Measurements from ENCODE around the gene RUVBL2.
A peak's percentile ranks its signal among the peaks of the same experiment; 100 is the strongest.

The RUVBL2 gene

GRCh38 chr19:48987323-48987722 is 6.4 kb upstream of the RUVBL2 start:
- DNase-seq (ENCODE audit: low read depth, low spot score) = no peak

GRCh38 chr19:48988286-48988685 is 5.4 kb upstream of the RUVBL2 start:
- DNase-seq (ENCODE audit: low read depth, low spot score) = no peak

GRCh38 chr19:48988860-48989259 is 4.8 kb upstream of the RUVBL2 start:
- no peak for DNase-seq (ENCODE audit: low read depth, low spot score)

DNA sequence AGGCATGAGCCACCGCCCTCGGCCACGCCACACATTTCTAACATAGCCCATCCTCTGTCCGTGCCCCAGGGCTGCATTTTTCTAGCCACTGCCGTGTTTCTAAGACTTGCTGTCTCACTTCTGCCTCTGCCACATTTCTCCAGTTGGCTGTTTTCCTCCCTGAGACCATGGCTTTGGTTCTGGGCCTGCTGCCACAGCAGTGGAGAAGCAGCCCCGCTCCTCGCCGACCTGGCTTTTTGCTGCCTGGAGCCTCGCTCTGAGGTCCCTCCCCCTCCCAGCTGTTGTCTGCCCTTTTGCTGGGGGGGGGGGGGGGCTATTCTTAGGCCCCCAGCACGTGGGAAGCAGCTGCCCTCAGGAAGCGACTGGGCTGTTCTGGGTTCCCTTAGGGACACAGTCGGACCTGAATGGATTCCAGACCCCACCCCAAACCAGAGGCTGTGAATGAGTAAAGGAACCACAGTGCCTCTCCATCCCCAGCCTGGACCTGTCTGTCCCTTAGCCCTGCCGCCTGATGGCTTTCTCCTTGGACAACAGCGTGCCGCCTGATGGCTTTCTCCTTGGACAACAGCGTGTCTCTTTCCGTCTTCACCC is 3.9 kb upstream of the RUVBL2 start:
- DNase-seq (ENCODE audit: low read depth, low spot score) = peak; percentile 53

DNA sequence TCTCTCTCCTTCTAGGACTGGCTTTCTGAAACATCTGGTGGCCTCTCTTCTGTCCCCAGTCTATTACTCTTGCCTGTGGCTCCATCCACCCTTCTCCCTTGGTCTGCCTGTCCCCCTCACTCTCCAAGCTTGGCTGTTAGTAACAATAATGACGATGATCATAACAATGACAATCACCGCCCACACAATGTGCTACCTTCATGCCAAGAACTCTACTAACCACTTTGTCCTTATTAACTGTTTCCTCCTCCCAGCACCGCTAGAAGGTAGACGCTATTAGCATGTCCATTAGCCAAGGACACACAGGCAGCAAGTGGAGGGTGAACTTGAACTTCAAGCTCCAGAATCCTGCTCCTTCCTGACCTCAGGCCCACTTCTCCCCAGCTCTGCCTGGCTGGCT is 3.3 kb upstream of the RUVBL2 start:
- DNase-seq (ENCODE audit: low read depth, low spot score) = no peak

- DNase-seq (ENCODE audit: low read depth, low spot score) = no peak
These were observed 2.6 kb upstream of the RUVBL2 start for GRCh38 chr19:48991011-48991609.

- peak; percentile 77 for DNase-seq (ENCODE audit: low read depth, low spot score)
These were observed 1.7 kb upstream of the RUVBL2 start for GRCh38 chr19:48991873-48992580.

- no peak for DNase-seq (ENCODE audit: low read depth, low spot score)
These were observed 1.0 kb upstream of the RUVBL2 start for GRCh38 chr19:48992581-48993174.

GRCh38 chr19:48994035-48994386 is 324 bp downstream of the RUVBL2 start:
- no peak for DNase-seq (ENCODE audit: low read depth, low spot score)

- DNase-seq (ENCODE audit: low read depth, low spot score) = peak; percentile 86
These were observed 4.3 kb downstream of the RUVBL2 start for GRCh38 chr19:48997972-48998371.

- DNase-seq (ENCODE audit: low read depth, low spot score) = peak; percentile 86
These were observed 6.0 kb downstream of the RUVBL2 start for GRCh38 chr19:48999481-49000325.

GRCh38 chr19:49004133-49004532 is 10.4 kb downstream of the RUVBL2 start:
- no peak for DNase-seq (ENCODE audit: low read depth, low spot score)

DNA sequence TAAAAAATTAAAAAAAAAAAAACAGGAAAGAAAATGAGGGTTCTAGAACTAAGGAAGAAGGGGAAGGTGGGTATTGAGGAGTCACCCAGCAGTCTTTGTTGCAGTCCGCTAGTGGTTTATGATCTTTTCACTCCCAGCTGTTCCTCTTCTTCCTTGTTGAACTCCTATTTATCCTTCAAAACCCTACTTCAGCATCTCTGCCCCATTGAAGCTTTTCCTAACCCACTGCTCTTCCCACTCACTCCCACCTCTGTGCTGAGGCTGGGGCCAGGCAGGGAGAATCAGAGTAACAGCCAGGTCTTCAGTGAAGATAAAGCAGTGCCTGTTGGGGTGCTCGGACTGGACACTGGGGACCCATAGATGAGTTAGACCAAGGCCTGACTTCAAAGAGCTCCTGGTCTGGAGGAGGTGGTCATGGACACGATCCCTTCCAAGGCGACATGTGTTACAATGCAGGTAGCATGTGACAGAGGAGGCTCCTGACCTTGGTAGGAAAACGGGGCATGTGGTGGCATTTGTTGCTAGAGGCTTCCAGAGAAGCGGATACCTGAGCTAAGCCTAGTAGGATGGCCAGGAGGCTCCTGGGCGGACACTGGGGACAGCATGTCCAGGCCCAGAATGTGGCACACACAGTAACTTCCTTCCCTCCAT is 11.4 kb downstream of the RUVBL2 start:
- DNase-seq (ENCODE audit: low read depth, low spot score) = no peak

DNA sequence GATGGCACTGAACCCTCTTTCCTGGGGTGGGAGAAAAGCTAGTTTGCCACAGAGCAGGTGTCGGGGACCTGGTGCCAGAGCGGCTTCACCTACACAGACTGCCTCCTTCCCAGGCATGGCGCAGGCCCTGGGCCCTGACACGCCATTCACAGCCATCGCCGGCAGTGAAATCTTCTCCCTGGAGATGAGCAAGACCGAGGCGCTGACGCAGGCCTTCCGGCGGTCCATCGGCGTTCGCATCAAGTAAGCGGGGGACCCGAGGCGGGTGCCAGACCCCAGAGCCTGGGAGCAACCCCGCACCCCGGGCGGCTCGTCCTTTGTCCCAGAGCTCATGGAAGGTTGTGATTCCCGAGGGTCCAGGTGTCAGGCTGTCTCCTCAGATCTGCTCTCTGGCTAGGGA is 13.2 kb downstream of the RUVBL2 start:
- DNase-seq (ENCODE audit: low read depth, low spot score) = no peak

GRCh38 chr19:49009828-49010227 is 16.1 kb downstream of the RUVBL2 start:
- no peak for DNase-seq (ENCODE audit: low read depth, low spot score)

GRCh38 chr19:49010453-49010852 is 16.8 kb downstream of the RUVBL2 start:
- no peak for DNase-seq (ENCODE audit: low read depth, low spot score)

DNA sequence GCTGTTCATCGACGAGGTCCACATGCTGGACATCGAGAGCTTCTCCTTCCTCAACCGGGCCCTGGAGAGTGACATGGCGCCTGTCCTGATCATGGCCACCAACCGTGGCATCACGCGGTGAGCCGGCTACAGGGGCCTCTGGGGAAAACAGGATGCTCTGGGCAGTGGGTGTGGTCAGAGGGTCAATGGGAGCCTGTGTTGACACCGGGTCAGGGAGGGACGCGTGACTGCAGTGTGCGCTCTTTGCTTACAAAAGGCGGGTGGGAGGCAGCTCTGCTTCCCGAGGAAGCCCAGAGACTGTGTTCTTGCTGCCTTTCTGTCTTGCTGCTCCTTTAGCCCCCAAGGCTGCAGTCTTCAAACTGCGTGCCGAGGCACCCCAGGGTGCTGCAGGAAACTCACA is 17.5 kb downstream of the RUVBL2 start:
- no peak for DNase-seq (ENCODE audit: low read depth, low spot score)

DNA sequence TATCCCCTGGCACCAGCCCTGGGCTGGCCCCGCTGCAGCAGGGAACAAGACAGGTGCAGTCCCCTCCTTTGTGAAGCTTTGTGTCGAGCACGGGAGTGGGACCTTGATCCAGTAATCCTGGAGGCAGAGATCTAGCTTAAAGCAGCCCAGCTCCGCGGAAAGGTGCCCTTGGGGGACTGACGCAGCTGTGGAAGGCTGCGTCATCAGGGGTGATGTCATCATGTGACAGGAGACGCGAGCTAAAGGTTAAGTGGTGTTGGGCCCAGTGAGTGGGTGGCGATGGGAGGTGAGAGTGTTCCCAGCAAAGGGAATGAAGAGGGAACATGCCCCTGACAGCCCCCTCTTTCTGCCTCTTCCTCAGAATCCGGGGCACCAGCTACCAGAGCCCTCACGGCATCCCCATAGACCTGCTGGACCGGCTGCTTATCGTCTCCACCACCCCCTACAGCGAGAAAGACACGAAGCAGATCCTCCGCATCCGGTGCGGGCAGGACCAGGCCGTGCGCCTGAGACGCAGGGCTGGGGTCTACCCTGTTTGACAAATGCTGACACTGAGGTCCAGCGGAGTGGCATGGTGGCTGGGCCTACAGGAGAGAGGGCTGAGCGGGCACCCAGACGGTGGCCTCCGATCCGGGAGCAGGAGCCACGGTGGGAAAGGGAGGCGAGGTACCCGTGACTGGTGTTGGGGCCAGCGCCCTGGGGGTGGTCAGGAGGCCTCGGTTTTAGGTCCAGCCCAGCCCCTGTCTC is 20.6 kb downstream of the RUVBL2 start:
- no peak for DNase-seq (ENCODE audit: low read depth, low spot score)

- no peak for DNase-seq (ENCODE audit: low read depth, low spot score)
These were observed 21.2 kb downstream of the RUVBL2 start for GRCh38 chr19:49014870-49015255.

DNA sequence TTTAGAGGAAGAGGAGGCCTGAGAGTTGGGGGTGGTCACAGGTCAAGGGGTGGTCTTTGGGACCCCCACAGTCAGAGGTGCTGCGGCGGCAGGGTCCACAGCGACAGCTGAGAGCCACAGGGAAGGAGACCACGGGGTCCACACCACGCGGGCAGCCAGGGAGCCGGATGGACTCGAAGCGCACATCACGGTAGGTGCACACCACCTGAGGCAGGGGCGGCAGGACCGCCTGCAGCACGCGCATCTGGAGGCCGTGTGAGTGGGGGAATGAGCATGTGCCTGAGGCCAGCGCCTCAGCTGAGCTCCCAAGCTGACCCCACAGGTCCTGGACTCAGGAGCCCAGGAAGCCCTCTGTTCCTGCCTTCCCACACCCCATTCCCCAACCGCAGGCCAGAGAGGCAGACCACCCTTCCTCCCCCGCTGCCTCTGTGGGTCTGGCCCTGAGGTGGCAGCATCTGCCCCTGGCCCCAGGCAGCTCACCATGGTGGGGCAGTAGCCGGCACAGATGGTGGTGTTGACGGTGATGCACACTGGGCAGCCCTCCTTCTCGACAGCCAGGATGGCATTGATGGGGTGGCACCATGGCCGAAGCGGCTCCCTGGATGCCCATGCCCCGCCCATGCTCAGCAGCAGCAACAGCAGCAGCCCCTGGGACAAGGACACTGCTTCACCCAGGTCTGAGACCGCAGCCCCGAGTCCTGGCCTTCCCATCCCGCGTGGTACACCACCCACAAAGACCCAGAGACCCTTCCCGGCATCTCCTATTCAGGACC is 22.6 kb downstream of the RUVBL2 start:
- DNase-seq (ENCODE audit: low read depth, low spot score) = no peak

Data from ELF-1 (cell line).